ENCODE data around the gene MAPK6.

MAPK6 gene

DNA sequence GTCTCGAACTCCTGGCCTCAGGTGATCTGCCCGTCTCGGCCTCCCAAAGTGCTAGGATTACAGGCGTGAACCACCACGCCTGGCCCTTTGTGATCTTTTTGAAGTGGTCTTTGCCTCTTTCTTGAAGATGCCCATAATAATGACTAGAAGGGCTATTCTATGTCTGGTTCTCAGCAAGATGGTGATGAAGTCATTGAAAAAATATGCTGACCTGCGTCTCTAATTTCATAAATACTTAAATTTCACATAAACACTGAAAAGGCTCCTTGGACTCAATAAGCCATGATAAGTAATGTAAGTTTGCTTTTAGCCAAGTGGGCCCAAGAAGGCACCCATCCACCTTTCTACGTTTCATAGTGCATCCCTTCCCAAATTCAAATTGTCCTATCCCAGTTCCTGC, 775 bp upstream of the MAPK6 start:
- TF ChIP-seq TAF1 (IDR thresholded peaks at IDR 0.05; ENCODE audit: borderline replicate concordance, insufficient read depth, low read length): no peak
- TF ChIP-seq POLR2AphosphoS5 (IDR thresholded peaks at IDR 0.05; ENCODE audit: low read depth, low read length): no peak
- no peak for TF ChIP-seq REST (IDR thresholded peaks at IDR 0.05; ENCODE audit: insufficient read depth in 1 of 2, low read depth in 2 of 2, low read length in 2 of 2)
- no peak for TF ChIP-seq FOXP2 (optimal IDR thresholded peaks at IDR 0.05; ENCODE audit: borderline replicate concordance, extremely low read depth, extremely low read length, insufficient read depth)
- no peak for TF ChIP-seq SIN3A (IDR thresholded peaks at IDR 0.05; ENCODE audit: borderline replicate concordance, insufficient read depth, low read length)

GRCh38 chr15:52019394-52020220, 588 bp downstream of the MAPK6 start:
- TF ChIP-seq FOXP2 (optimal IDR thresholded peaks at IDR 0.05; ENCODE audit: borderline replicate concordance, extremely low read depth, extremely low read length, insufficient read depth): peak; percentile 80
- no peak for TF ChIP-seq POLR2AphosphoS5 (IDR thresholded peaks at IDR 0.05; ENCODE audit: low read depth, low read length)
- peak in 1 of 2 experiments; percentile 7; a peak in 1 of 4 replicates for TF ChIP-seq REST (IDR thresholded peaks at IDR 0.05; ENCODE audit: insufficient read depth in 1 of 2, low read depth in 2 of 2, low read length in 2 of 2)
- TF ChIP-seq TAF1 (IDR thresholded peaks at IDR 0.05; ENCODE audit: borderline replicate concordance, insufficient read depth, low read length): peak; percentile 43; the same call in 1 of the 2 replicates
- TF ChIP-seq SIN3A (IDR thresholded peaks at IDR 0.05; ENCODE audit: borderline replicate concordance, insufficient read depth, low read length): peak; percentile 81; the same call in 1 of the 2 replicates

DNA sequence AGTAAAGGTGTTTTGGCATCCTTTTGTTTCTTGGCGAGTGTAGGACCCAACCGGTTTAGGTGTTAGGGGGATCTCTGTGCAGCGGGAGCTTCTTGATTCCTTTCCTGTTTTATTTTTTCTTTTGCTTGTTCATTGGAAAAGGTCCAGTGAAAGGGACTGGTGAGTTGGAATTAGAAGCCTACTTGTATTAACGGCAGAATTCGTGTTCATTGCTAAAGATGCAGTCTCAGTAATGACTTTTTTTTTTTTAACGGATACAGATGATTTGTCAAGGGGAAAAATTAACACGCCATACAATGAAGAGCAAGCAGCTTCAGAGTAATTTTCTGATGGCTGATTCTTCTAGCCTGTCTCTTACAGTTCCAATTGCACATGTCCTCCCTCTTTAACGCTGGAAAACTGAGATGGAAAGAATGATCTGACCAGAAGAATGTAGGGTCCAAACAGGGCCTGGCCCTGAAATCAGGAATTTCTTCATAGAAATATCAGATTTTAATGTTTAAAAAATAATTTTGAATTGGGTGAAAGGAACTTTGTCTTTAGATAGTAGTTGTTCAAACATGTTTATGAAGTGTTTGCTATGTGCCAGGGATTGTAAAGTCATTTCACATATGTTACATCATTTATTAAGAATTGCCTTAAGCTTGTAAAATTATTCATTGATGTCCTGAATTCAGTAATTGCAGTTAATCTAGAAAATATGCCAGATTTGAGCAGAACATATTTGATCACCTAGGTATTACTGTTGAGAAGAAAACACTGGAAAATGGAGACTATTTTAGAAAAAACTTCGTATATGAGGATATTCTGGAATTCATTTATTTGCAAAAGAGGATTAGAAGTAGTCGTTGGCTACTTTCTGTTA, 1.4 kb downstream of the MAPK6 start:
- no peak for TF ChIP-seq TAF1 (IDR thresholded peaks at IDR 0.05; ENCODE audit: borderline replicate concordance, insufficient read depth, low read length)
- no peak for TF ChIP-seq POLR2AphosphoS5 (IDR thresholded peaks at IDR 0.05; ENCODE audit: low read depth, low read length)
- TF ChIP-seq SIN3A (IDR thresholded peaks at IDR 0.05; ENCODE audit: borderline replicate concordance, insufficient read depth, low read length): no peak; the same call in 1 of the 2 replicates
- no peak for TF ChIP-seq REST (IDR thresholded peaks at IDR 0.05; ENCODE audit: insufficient read depth in 1 of 2, low read depth in 2 of 2, low read length in 2 of 2)
- TF ChIP-seq FOXP2 (optimal IDR thresholded peaks at IDR 0.05; ENCODE audit: borderline replicate concordance, extremely low read depth, extremely low read length, insufficient read depth): no peak

DNA sequence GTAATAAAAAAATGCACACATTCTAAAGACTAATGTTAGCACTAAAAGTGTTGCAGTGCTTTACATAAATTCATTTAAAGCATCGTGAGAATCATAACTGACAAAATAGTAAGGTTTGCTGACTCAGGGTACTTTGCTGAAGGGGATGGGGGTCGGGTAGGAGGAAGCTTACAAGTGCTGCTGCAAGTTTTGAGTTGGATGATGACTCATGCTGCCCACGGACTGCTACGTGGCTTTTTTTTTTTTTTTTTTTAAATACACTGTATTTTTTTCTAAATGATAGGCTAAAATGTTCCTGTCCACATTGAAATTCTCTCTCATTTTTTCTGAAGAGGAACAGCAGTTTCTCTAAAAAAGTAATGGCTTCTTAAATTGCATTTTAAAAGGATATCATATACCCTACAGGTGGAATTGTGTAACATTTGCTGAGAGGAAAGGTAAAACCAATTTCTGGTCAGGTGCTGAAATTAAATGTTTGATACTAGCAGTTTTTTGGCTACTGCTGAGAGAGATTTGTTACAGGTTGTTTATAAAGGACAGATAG, 2.2 kb downstream of the MAPK6 start:
- TF ChIP-seq SIN3A (IDR thresholded peaks at IDR 0.05; ENCODE audit: borderline replicate concordance, insufficient read depth, low read length) (peak; percentile 65; the same call in 1 of the 2 replicates), FOXP2 (optimal IDR thresholded peaks at IDR 0.05; ENCODE audit: borderline replicate concordance, extremely low read depth, extremely low read length, insufficient read depth) (no peak), POLR2AphosphoS5 (IDR thresholded peaks at IDR 0.05; ENCODE audit: low read depth, low read length) (no peak), REST (IDR thresholded peaks at IDR 0.05; ENCODE audit: insufficient read depth in 1 of 2, low read depth in 2 of 2, low read length in 2 of 2) (no peak), TAF1 (IDR thresholded peaks at IDR 0.05; ENCODE audit: borderline replicate concordance, insufficient read depth, low read length) (no peak)

All from PFSK-1 (cell line).